Measurements from ENCODE around the gene IPO4.
A peak's percentile ranks its signal among the peaks of the same experiment; 100 is the strongest.

Gene IPO4

GRCh38 chr14:24177891-24178290 lies 10.7 kb downstream of the IPO4 start:
- H3K27me3 ChIP-seq, result no peaks in the 10 kb centered on the region
- no peaks in the 10 kb centered on the region for H3K9me3 ChIP-seq
- DNase-seq, result no peak
- no peak for TF ChIP-seq CTCF (IDR thresholded peaks at IDR 0.05; ENCODE audit: low read depth, low read length)
- peaks cover 52% of the 10 kb centered on the region for H3K36me3 ChIP-seq
- no peaks in the 10 kb centered on the region for H3K4me1 ChIP-seq
- H3K4me3 ChIP-seq (ENCODE audit: low read depth, low read length), result no peak overlapping the region

DNA sequence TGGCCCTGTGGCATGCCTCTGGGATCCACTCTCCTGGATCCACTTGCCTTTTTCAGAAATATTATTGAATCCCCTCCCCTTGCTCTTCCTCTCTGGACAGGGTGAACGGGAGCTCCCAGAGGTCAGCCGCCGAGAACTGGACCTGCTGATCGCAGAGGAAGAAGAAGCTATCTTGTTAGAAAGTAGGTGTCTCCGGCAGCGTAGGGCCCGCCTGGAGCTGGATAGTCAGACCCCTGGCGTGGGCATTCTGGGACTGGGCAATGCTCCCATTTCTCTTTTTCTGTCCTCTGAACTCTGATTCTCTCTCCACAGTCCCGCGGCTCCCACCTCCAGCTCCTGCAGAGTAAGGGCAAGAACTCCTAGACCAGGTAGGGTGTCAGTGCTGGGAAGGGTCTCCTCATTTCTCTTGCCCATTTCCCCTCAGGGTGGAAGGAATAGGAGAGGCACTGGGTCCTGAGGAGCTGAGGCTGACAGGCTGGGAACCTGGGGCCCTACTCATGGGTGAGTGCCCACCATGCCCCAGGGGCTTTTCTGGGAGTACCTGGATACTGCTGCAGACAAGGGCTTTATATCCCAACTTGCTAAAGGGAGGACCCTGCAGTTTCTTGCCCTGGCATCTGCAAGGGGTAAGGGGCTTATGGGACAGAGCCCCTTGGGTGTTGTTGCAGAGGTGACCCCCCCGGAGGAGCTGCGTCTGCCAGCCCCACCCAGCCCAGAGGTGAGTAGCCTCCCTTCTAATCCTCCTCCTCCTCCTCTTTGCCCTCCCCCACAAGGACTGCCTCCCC lies 11.4 kb downstream of the IPO4 start:
- TF ChIP-seq CTCF (IDR thresholded peaks at IDR 0.05; ENCODE audit: low read depth, low read length), result no peak
- Histone ChIP-seq H3K27me3 (no peaks in the 10 kb centered on the region), H3K36me3 (peaks cover 45% of the 10 kb centered on the region), H3K9me3 (no peaks in the 10 kb centered on the region), H3K4me1 (no peaks in the 10 kb centered on the region), H3K4me3 (ENCODE audit: low read depth, low read length) (no peak overlapping the region)
- DNase-seq, result no peak

GRCh38 chr14:24176599-24176998 lies 12.0 kb downstream of the IPO4 start:
- H3K9me3 ChIP-seq, result no peaks in the 10 kb centered on the region
- peaks cover 39% of the 10 kb centered on the region for H3K36me3 ChIP-seq
- no peaks in the 10 kb centered on the region for H3K4me1 ChIP-seq
- no peak for DNase-seq
- H3K4me3 ChIP-seq (ENCODE audit: low read depth, low read length), result no peak overlapping the region
- H3K27me3 ChIP-seq, result no peaks in the 10 kb centered on the region
- TF ChIP-seq CTCF (IDR thresholded peaks at IDR 0.05; ENCODE audit: low read depth, low read length), result no peak

- Histone ChIP-seq H3K27me3 (no peaks in the 10 kb centered on the region), H3K4me3 (ENCODE audit: low read depth, low read length) (no peak overlapping the region), H3K9me3 (no peaks in the 10 kb centered on the region), H3K36me3 (peaks cover 4% of the 10 kb centered on the region), H3K4me1 (no peaks in the 10 kb centered on the region)
- no peak for TF ChIP-seq CTCF (IDR thresholded peaks at IDR 0.05; ENCODE audit: low read depth, low read length)
- DNase-seq, result no peak
Observed at GRCh38 chr14:24172871-24173281, 15.7 kb downstream of the IPO4 start.

DNA sequence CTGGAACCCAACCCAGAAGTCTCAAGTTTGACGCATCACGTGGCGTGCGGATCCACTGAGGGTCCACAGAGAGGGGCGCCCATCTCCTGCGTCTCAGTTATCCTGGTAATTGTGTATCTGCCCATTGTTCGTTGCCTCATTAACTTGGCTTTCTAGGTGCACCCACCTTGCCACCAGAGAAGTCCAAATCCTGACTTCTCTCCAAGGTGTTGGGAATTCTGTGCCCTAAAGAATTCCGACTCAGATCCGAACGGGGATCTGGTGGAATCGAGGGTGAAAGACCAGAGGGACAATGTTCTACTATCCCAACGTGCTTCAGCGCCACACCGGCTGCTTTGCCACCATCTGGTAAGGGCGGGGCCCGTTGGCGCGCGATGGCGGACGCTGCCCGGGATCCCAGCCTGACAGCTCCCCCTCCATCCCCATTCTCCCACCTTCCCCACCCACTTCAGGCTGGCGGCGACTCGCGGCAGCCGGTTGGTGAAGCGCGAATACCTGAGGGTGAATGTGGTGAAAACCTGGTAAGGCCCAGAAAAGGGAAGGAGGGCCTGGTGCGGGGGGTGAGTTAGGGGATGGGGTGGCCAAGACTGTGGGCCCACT lies 16.3 kb downstream of the IPO4 start:
- TF ChIP-seq CTCF (IDR thresholded peaks at IDR 0.05; ENCODE audit: low read depth, low read length), result no peak

More for the DNA sequence above, 16.3 kb downstream of the IPO4 start:
- H3K4me3 ChIP-seq (ENCODE audit: low read depth, low read length), result peak overlapping the region; percentile 62
- no peaks in the 10 kb centered on the region for H3K9me3 ChIP-seq
- H3K36me3 ChIP-seq, result peaks cover 4% of the 10 kb centered on the region
- H3K27me3 ChIP-seq, result no peaks in the 10 kb centered on the region
- no peak for DNase-seq
- H3K4me1 ChIP-seq, result no peaks in the 10 kb centered on the region

Data from BE2C (cell line).